DND-41 (cell line): ENCODE results near the gene CD164L2.

Source experiments
- CTCF ChIP-seq: IDR thresholded peaks from 2 replicates; pipeline ENCODE4 v1.5.1; 2012; ENCODE audit warnings: borderline replicate concordance, low read length, moderate library complexity, mild to moderate bottlenecking; ENCODE audit not compliant: poor library complexity, severe bottlenecking; ENCODE audit errors: extremely low read depth
- EZH2 ChIP-seq: IDR thresholded peaks from 3 replicates; pipeline ENCODE4 v1.6.1; 2012; ENCODE audit warnings: borderline replicate concordance, low read depth, mild to moderate bottlenecking, moderate library complexity, low read length, inconsistent platforms; ENCODE audit not compliant: severe bottlenecking

DNA sequence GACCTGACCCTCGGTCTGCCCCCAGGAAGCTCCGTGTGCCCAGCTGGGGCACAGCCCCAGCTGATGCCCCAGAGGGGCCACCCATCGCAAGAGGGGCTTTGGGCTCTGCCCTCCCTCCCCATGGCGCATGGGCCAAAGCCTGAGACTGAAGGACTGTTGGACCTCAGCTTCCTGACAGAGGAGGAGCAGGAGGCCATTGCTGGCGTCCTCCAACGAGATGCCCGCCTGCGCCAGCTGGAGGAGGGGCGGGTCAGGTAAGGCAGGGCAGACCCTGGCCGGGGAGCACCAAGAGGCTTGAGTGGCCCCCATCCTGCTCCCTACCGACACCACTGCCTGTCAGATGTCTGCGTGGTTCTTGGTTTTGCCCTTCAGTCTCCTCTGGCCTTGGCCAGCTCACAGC lies 37.9 kb downstream of the CD164L2 start:
- TF ChIP-seq CTCF = no peak
- TF ChIP-seq EZH2 = no peak
